Measurements from ENCODE around the gene WDR93. TPM values are rescaled to one million over a fixed set of nuclear protein-coding genes. Genes with fewer than 3 reads are reported as not detected.

The WDR93 gene
- total and polyA plus RNA-seq, 12 donors: 0.09 to 0.15 (median 0.15) TPM; not detected in 9

GRCh38 chr15:89677381-89677780 is 13.2 kb upstream of the WDR93 start:
- TF ChIP-seq CTCF (IDR thresholded peaks at IDR 0.05): no peak
- no peak overlapping the region for H3K27ac ChIP-seq
- intact Hi-C loops (cut with DNase I): no loop called here
- no peak for DNase-seq
- 93 to 94% methylated on average over 1 of the region's 1 CpG for WGBS, 2 donors
- no peaks in the 10 kb centered on the region for H3K36me3 ChIP-seq
- no peak overlapping the region for H3K4me3 ChIP-seq
- no peak for ATAC-seq
- H3K9me3 ChIP-seq: no peaks in the 10 kb centered on the region
- H3K27me3 ChIP-seq: no peaks in the 10 kb centered on the region
- peaks cover 4 to 25% (median 16%) of the 10 kb centered on the region in 9 donors for H3K4me1 ChIP-seq

- no peak within 1 kb of the TSS for H3K4me3 ChIP-seq
- WGBS, 2 donors: 95 to 97% methylated on average over 2 of the region's 2 CpGs
- no peak for ATAC-seq
- peaks cover 4 to 29% (median 16%) of the 10 kb centered on the region in 9 donors for H3K4me1 ChIP-seq
- DNase-seq: no peak
- intact Hi-C loops (cut with DNase I): no loop called here
- H3K9me3 ChIP-seq: no peaks in the 10 kb centered on the region
- no peak for TF ChIP-seq CTCF (IDR thresholded peaks at IDR 0.05)
- peak within 1 kb of the TSS in 9 of 10 donors; percentile 31 to 83 (median 60) for H3K27ac ChIP-seq
- H3K36me3 ChIP-seq: peaks cover 0 to 6% (median 0%) of the 10 kb centered on the region in 9 donors
- no peaks in the 10 kb centered on the region for H3K27me3 ChIP-seq
These were observed 11.4 kb upstream of the WDR93 start, which contains the start of gene PLIN1 for GRCh38 chr15:89679212-89679611. PLIN1 (minus strand) TSS chr15:89679367; CDS start chr15:89677489, 1,878 bp downstream.

DNA sequence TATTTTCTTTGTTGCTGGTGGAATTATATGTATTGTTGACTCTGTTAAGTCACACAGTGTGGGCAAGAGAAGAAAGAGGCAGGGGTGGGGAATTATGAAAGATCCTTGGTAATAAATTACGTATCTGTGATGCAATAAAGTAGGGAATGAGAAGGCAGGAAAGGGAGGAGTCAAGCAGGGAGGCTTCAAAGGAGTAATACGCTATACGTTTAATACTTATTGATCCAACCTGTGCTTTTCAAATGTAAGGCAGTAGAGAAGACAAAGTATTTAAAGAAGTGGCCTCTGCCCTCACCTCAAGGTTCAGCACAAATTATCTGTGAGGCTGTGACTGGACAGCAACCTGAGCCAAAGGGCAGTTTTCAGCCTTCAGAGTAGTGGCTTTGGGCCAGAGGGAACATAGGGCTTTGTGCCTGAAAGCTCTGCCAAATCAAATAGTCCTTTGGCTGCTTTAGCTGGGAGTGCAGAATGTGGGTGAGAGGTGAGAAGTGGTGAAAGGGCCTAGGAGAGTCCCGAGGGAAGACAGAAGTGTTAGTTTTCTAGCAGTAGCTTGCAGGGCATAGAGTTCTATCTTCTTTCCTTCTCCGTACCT is 10.2 kb upstream of the WDR93 start:
- Histone ChIP-seq H3K36me3 (peaks cover 0 to 6% (median 0%) of the 10 kb centered on the region in 9 donors), H3K27ac (peak overlapping the region; percentile 31 to 83 (median 60)), H3K4me1 (peaks cover 4 to 29% (median 16%) of the 10 kb centered on the region in 9 donors), H3K4me3 (no peak overlapping the region), H3K9me3 (no peaks in the 10 kb centered on the region), H3K27me3 (no peaks in the 10 kb centered on the region)
- intact Hi-C loops (cut with DNase I): no loop called here
- peak; percentile 89 to 97 (median 94) for ATAC-seq
- no peak for TF ChIP-seq CTCF (IDR thresholded peaks at IDR 0.05)
- peak in 1 of 2 donors; percentile 78 for DNase-seq
- 39 to 44% methylated on average over 5 of the region's 5 CpGs for WGBS, 2 donors

DNA sequence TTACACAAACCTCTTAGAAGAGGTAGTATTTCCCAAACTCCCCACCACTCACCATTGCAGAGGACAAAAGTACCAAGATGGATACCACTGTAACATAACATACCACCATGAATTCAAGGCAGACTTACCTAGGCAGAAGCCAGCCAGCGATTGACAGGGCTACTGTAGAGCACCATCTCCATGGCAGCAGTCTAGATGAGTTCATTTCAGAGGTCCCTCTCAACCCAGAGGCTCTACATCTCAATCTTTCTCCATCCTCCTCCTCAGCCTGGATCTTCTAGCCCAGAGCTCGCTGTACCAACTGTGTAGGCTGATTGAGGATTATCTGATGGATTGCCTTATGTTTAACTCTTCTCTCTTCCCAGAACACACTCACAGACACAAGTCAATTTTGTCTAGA is 9.5 kb upstream of the WDR93 start:
- no peaks in the 10 kb centered on the region for H3K9me3 ChIP-seq
- peaks cover 0 to 11% (median 0%) of the 10 kb centered on the region in 9 donors for H3K36me3 ChIP-seq
- no peak for DNase-seq
- H3K4me3 ChIP-seq: no peak overlapping the region
- WGBS, 2 donors: 96 to 98% methylated on average over 2 of the region's 2 CpGs
- no peaks in the 10 kb centered on the region for H3K27me3 ChIP-seq
- TF ChIP-seq CTCF (IDR thresholded peaks at IDR 0.05): no peak
- intact Hi-C loops (cut with DNase I): no loop called here
- peak in 5 of 8 donors; percentile 11 to 35 (median 13) for ATAC-seq
- H3K4me1 ChIP-seq: peaks cover 4 to 29% (median 16%) of the 10 kb centered on the region in 9 donors
- peak overlapping the region; percentile 22 to 83 (median 60) for H3K27ac ChIP-seq

Data from heart right ventricle (tissue), 16 donors.